GM18519 (cell line): ENCODE results near the gene PLCB2.

ENCODE experiments used
- ATAC-seq: cut with Tn5 transposase; IDR thresholded peaks from one replicate; pipeline ENCODE4 v1.9.1; 2021; ENCODE audit warnings: mild to moderate bottlenecking, moderate library complexity; ENCODE audit not compliant: unreplicated experiment, low FRiP score

The PLCB2 gene

GRCh38 chr15:40307421-40308211 is at the start of gene PLCB2:
PLCB2 (minus strand) TSS chr15:40307935; CDS start chr15:40307672, 263 bp downstream.
- ATAC-seq = no peak

- ATAC-seq = no peak
These were observed 49.5 kb upstream of the PLCB2 start for GRCh38 chr15:40357246-40357645.

GRCh38 chr15:40355976-40356585 is 48.3 kb upstream of the PLCB2 start:
- no peak for ATAC-seq

- no peak for ATAC-seq
These were observed 46.9 kb upstream of the PLCB2 start for GRCh38 chr15:40354408-40355171.

GRCh38 chr15:40353697-40354096 is 46.0 kb upstream of the PLCB2 start:
- ATAC-seq = no peak

- no peak for ATAC-seq
These were observed 44.7 kb upstream of the PLCB2 start for GRCh38 chr15:40352281-40352901.

- ATAC-seq = no peak
These were observed 41.4 kb upstream of the PLCB2 start for GRCh38 chr15:40349163-40349562.

- no peak for ATAC-seq
These were observed 40.7 kb upstream of the PLCB2 start for GRCh38 chr15:40348474-40348870.

- no peak for ATAC-seq
These were observed 40.1 kb upstream of the PLCB2 start for GRCh38 chr15:40347559-40348473.

GRCh38 chr15:40346579-40347558 is 39.1 kb upstream of the PLCB2 start:
- ATAC-seq = no peak

GRCh38 chr15:40345867-40346578 is 38.3 kb upstream of the PLCB2 start:
- ATAC-seq = no peak

- ATAC-seq = no peak
These were observed 37.6 kb upstream of the PLCB2 start for GRCh38 chr15:40345225-40345866.

- no peak for ATAC-seq
These were observed 36.9 kb upstream of the PLCB2 start for GRCh38 chr15:40344631-40345120.

GRCh38 chr15:40344217-40344616 is 36.5 kb upstream of the PLCB2 start:
- no peak for ATAC-seq

GRCh38 chr15:40343512-40343911 is 35.8 kb upstream of the PLCB2 start:
- no peak for ATAC-seq

GRCh38 chr15:40342416-40343320 is 34.9 kb upstream of the PLCB2 start:
- no peak for ATAC-seq
